Measurements from ENCODE around the gene KCTD20.
"Not testable (repeated sequence)": the region's sequence is repeated elsewhere in the genome, so short reads cannot be mapped to it uniquely, and the experiment has no call there.

KCTD20 gene

GRCh38 chr6:36442671-36443470 is at the start of gene KCTD20, which contains the start of gene PXT1:
TSS of gene KCTD20 (plus strand) at chr6:36443000. CDS start at chr6:36470098, 27,098 bp downstream.
TSS of gene PXT1 (minus strand) at chr6:36442854. CDS start at chr6:36426082, 16,772 bp downstream.
- peak; percentile 88 for DNase-seq

GRCh38 chr6:36399970-36400369 is 42.8 kb upstream of the KCTD20 start:
- DNase-seq, result no peak

GRCh38 chr6:36402481-36402880 is 40.3 kb upstream of the KCTD20 start:
- DNase-seq, result no peak

GRCh38 chr6:36404164-36404563 is 38.6 kb upstream of the KCTD20 start:
- DNase-seq, result no peak

GRCh38 chr6:36409718-36410117 is 33.1 kb upstream of the KCTD20 start:
- DNase-seq, result not testable (repeated sequence)

GRCh38 chr6:36413489-36414480 is 29.0 kb upstream of the KCTD20 start:
- DNase-seq, result no peak

- no peak for DNase-seq
These were observed 28.3 kb upstream of the KCTD20 start for GRCh38 chr6:36414481-36414880.

GRCh38 chr6:36418558-36418957 is 24.2 kb upstream of the KCTD20 start:
- DNase-seq, result no peak

GRCh38 chr6:36419310-36419709 is 23.5 kb upstream of the KCTD20 start:
- DNase-seq, result no peak

- peak; percentile 27 for DNase-seq
These were observed 20.1 kb upstream of the KCTD20 start for GRCh38 chr6:36422714-36423100.

- DNase-seq, result peak; percentile 96
These were observed 19.5 kb upstream of the KCTD20 start for GRCh38 chr6:36423101-36423824.

GRCh38 chr6:36426622-36427021 is 16.2 kb upstream of the KCTD20 start:
- no peak for DNase-seq

- DNase-seq, result no peak
These were observed 13.9 kb upstream of the KCTD20 start for GRCh38 chr6:36428911-36429310.

GRCh38 chr6:36430351-36430750 is 12.4 kb upstream of the KCTD20 start:
- DNase-seq, result no peak

GRCh38 chr6:36431197-36431596 is 11.6 kb upstream of the KCTD20 start:
- DNase-seq, result no peak

GRCh38 chr6:36432151-36432671 is 10.6 kb upstream of the KCTD20 start:
- DNase-seq, result no peak

GRCh38 chr6:36436466-36436865 is 6.3 kb upstream of the KCTD20 start:
- no peak for DNase-seq

- DNase-seq, result peak; percentile 82
These were observed 1.4 kb upstream of the KCTD20 start for GRCh38 chr6:36441307-36441894.

- DNase-seq, result no peak
These were observed 613 bp upstream of the KCTD20 start for GRCh38 chr6:36442103-36442670.

- peak; percentile 62 for DNase-seq
These were observed 950 bp downstream of the KCTD20 start for GRCh38 chr6:36443471-36444428.

GRCh38 chr6:36444470-36444869 is 1.7 kb downstream of the KCTD20 start:
- DNase-seq, result no peak

All from midbrain (tissue), 1 donor.